B cell (primary cell): ENCODE measurements around the gene MRPL23. TPM values are rescaled to one million over a fixed set of nuclear protein-coding genes. Genes with fewer than 3 reads are reported as not detected.

Source experiments
- ATAC-seq: fragments of 200-7000 bp; cut with Tn5 transposase; one replicate; pipeline ENCODE4 v1.10.0; 2021; ENCODE audit warnings: low read depth, mild to moderate bottlenecking, moderate number of reproducible peaks, moderate library complexity
- CTCF ChIA-PET: fragments of 350-600 bp; sonication (Branson Sonifier 250); formaldehyde crosslinking; loops from one replicate; lab custom pipeline; 2021; ENCODE audit warnings: antibody characterized with exemption, inconsistent platforms; lab: Charles Lee
- POLR2A ChIA-PET: fragments of 350-600 bp; sonication (Branson Sonifier 250); formaldehyde crosslinking; loops from one replicate; lab custom pipeline; 2021; ENCODE audit warnings: antibody characterized with exemption; lab: Charles Lee
- DNase-seq: peaks from one replicate; pipeline ENCODE4 v3.0.0; 2013
- H2AFZ ChIP-seq: 2 replicates; pipeline ENCODE4 v1.6.1; 2012; ENCODE audit warnings: mild to moderate bottlenecking, low read depth, low read length; ENCODE audit not compliant: insufficient read depth, poor library complexity, severe bottlenecking
- H3K27ac ChIP-seq, 2 donors: 1 replicate in 1 of 2; 2 replicates in 1 of 2; pipeline ENCODE4 v1.5.1; 2012 to 2013; ENCODE audit warnings: low read length in 2 of 2, mild to moderate bottlenecking in 2 of 2, moderate library complexity in 1 of 2
- H3K27me3 ChIP-seq, 4 experiments: fragments of 200-600 bp in 1 of 4; sonication (generic) in 1 of 4; replicated peaks in 1 of 4; 1 replicate in 2 of 4; 2 replicates in 2 of 4; pipeline versions ENCODE4 v1.6.1 to v1.7.0; 2013 to 2016; ENCODE audit warnings: low read length in 3 of 4, mild to moderate bottlenecking in 2 of 4, mixed read lengths in 1 of 4, moderate library complexity in 1 of 4; ENCODE audit not compliant: insufficient read depth in 4 of 4, control insufficient read depth in 3 of 4; ENCODE audit errors: control extremely low read depth in 1 of 4
- H3K36me3 ChIP-seq, 2 experiments: replicated peaks in 1 of 2; 1 replicate in 1 of 2; 2 replicates in 1 of 2; pipeline versions ENCODE4 v1.6.1 to v1.7.1; 2013; ENCODE audit warnings: low read length in 1 of 2; ENCODE audit not compliant: insufficient read depth in 2 of 2, control insufficient read depth in 1 of 2; ENCODE audit errors: control extremely low read depth in 1 of 2, extremely low read depth in 1 of 2
- H3K4me1 ChIP-seq, 2 donors: fragments of 200-600 bp in 1 of 2; sonication (generic) in 1 of 2; 1 replicate in 1 of 2; 2 replicates in 1 of 2; pipeline versions ENCODE4 v1.5.1 to v1.6.1; 2013 to 2017; ENCODE audit warnings: low read length in 2 of 2; ENCODE audit not compliant: control insufficient read depth in 2 of 2, insufficient read depth in 2 of 2
- H3K4me2 ChIP-seq: replicated peaks from 2 replicates; pipeline ENCODE3; 2012; ENCODE audit warnings: mild to moderate bottlenecking, low read depth, low read length; ENCODE audit not compliant: poor library complexity, severe bottlenecking
- H3K4me3 ChIP-seq, 5 experiments: fragments of 200-600 bp in 1 of 5; sonication (generic) in 1 of 5; 1 replicate in 3 of 5; 2 replicates in 2 of 5; pipeline versions ENCODE4 v1.5.1 to v1.7.0; 2011 to 2016; ENCODE audit warnings: low read length in 4 of 5, mild to moderate bottlenecking in 4 of 5, low read depth in 2 of 5, control low read depth in 1 of 5, moderate library complexity in 1 of 5; ENCODE audit not compliant: insufficient read depth in 1 of 5; ENCODE audit errors: control extremely low read depth in 1 of 5, extremely low read depth in 1 of 5
- H3K79me2 ChIP-seq: fragments of 200-600 bp; sonication (generic); one replicate; pipeline ENCODE4 v1.6.0; 2016; ENCODE audit warnings: low read length; ENCODE audit not compliant: control insufficient read depth, insufficient read depth
- H3K9ac ChIP-seq: fragments of 200-600 bp; sonication (generic); 2 replicates; pipeline ENCODE4 v1.6.1; 2017; ENCODE audit warnings: mild to moderate bottlenecking, low read length, moderate library complexity
- H3K9me3 ChIP-seq, 3 donors: one replicate each; pipeline versions ENCODE4 v1.6.1 to v1.7.1; 2013; ENCODE audit warnings: low read length in 2 of 3; ENCODE audit not compliant: control insufficient read depth in 2 of 3, insufficient read depth in 1 of 3; ENCODE audit errors: control extremely low read depth in 1 of 3
- H4K20me1 ChIP-seq: 2 replicates; pipeline ENCODE4 v1.6.0; 2012; ENCODE audit warnings: mild to moderate bottlenecking, low read length; ENCODE audit not compliant: insufficient read depth, control insufficient read depth, poor library complexity, severe bottlenecking
- H3K27ac Mint-ChIP-seq: one replicate; pipeline ENCODE4 v1.8.0; 2021; ENCODE audit warnings: mixed read lengths
- H3K27me3 Mint-ChIP-seq: one replicate; pipeline ENCODE4 v1.8.0; 2021; ENCODE audit warnings: mixed read lengths
- H3K4me1 Mint-ChIP-seq: one replicate; pipeline ENCODE4 v1.8.0; 2021; ENCODE audit warnings: mixed read lengths
- H3K4me3 Mint-ChIP-seq: one replicate; pipeline ENCODE4 v1.8.0; 2021; ENCODE audit warnings: mixed read lengths
- H3K9me3 Mint-ChIP-seq: one replicate; pipeline ENCODE4 v1.8.0; 2022; ENCODE audit warnings: mixed read lengths; ENCODE audit not compliant: insufficient read depth
- EZH2 ChIP-seq: IDR thresholded peaks from 2 replicates; pipeline ENCODE4 v1.6.1; 2012; ENCODE audit warnings: borderline replicate concordance, low read depth, mild to moderate bottlenecking, moderate library complexity, low read length; ENCODE audit not compliant: insufficient read depth, poor library complexity, severe bottlenecking
- WGBS: methylation state at CpG from one replicate; pipeline ENCODE4 v1.1.5; 2013; ENCODE audit warnings: missing lambda C conversion rate; ENCODE audit not compliant: insufficient coverage; 5-methylcytosine and 5-hydroxymethylcytosine counted together
- intact Hi-C: fragments of 100-400 bp; cut with micrococcal nuclease; formaldehyde crosslinking; loops from one replicate; pipeline ENCODE4 v1.10.0; 2022
- polyA plus RNA-seq: library from polyadenylated mRNA; depleted of rRNA; stranded (reverse); fragments of >200 nt; gene quantifications from 2 replicates; pipeline ENCODE4 v1.2.3, GENCODE V29; 2012
- total RNA-seq, 2 donors: library from RNA; stranded (reverse); fragments of 120-200 nt in 1 of 2; gene quantifications; 1 replicate in 1 of 2; 2 replicates in 1 of 2; pipeline versions ENCODE4 v1.2.3 to v1.2.4, GENCODE V29; 2013 to 2022
- TF ChIP-seq, protein P1 (sequence below): fragments of 200-600 bp; IDR thresholded peaks from one replicate; pipeline ENCODE4 v1.8.0; 2022; ENCODE audit warnings: antibody characterized with exemption, mild to moderate bottlenecking

Gene MRPL23
- total and polyA plus RNA-seq, 2 donors (not counting 1 experiment from before 2014, with no cell fraction given): 47.8 to 63.2 TPM

DNA sequence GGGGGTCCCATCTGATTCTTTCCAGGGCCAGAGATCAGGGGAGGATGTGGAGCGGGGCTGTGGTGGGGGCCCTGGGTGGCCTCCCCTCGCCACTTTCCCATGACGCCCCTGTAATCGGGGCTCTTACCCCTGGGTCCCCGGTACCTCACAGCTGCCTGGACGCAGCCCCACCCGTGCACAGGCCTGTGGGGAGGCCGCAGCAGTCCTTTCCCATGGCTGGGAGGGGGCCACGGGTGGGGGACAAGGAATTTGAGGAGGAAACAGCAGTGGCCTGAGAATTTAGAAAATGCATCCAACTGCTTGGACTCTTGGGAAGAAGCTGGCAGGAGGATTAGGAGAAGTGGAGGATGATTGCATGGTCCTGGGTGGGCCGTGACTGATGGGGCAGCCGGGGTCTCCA lies 32.5 kb downstream of the MRPL23 start:
- no peaks in the 10 kb centered on the region for H4K20me1 ChIP-seq
- no peak overlapping the region for H3K4me2 ChIP-seq
- no peaks in the 10 kb centered on the region for H3K9me3 ChIP-seq
- intact Hi-C loops: no loop called here
- Mint-ChIP-seq H3K27ac (no peak overlapping the region), H3K27me3 (no peaks in the 10 kb centered on the region), H3K4me3 (no peak overlapping the region), H3K4me1 (no peaks in the 10 kb centered on the region), H3K9me3 (no peaks in the 10 kb centered on the region)
- H3K4me1 ChIP-seq: no peaks in the 10 kb centered on the region
- H2AFZ ChIP-seq: no peak overlapping the region
- no peak overlapping the region for H3K4me3 ChIP-seq
- TF ChIP-seq, protein P1, sequence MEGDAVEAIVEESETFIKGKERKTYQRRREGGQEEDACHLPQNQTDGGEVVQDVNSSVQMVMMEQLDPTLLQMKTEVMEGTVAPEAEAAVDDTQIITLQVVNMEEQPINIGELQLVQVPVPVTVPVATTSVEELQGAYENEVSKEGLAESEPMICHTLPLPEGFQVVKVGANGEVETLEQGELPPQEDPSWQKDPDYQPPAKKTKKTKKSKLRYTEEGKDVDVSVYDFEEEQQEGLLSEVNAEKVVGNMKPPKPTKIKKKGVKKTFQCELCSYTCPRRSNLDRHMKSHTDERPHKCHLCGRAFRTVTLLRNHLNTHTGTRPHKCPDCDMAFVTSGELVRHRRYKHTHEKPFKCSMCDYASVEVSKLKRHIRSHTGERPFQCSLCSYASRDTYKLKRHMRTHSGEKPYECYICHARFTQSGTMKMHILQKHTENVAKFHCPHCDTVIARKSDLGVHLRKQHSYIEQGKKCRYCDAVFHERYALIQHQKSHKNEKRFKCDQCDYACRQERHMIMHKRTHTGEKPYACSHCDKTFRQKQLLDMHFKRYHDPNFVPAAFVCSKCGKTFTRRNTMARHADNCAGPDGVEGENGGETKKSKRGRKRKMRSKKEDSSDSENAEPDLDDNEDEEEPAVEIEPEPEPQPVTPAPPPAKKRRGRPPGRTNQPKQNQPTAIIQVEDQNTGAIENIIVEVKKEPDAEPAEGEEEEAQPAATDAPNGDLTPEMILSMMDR: no peak
- ATAC-seq (no peak), DNase-seq (no peak)
- H3K27ac ChIP-seq: no peak overlapping the region
- no peaks in the 10 kb centered on the region for H3K79me2 ChIP-seq
- no peaks in the 10 kb centered on the region for H3K36me3 ChIP-seq
- no peak overlapping the region for H3K9ac ChIP-seq
- no peaks in the 10 kb centered on the region for H3K27me3 ChIP-seq
- ChIA-PET CTCF (no interaction called here), POLR2A (no interaction called here)
- no CpG with 5 or more reads among the region's 11 CpGs for WGBS

DNA sequence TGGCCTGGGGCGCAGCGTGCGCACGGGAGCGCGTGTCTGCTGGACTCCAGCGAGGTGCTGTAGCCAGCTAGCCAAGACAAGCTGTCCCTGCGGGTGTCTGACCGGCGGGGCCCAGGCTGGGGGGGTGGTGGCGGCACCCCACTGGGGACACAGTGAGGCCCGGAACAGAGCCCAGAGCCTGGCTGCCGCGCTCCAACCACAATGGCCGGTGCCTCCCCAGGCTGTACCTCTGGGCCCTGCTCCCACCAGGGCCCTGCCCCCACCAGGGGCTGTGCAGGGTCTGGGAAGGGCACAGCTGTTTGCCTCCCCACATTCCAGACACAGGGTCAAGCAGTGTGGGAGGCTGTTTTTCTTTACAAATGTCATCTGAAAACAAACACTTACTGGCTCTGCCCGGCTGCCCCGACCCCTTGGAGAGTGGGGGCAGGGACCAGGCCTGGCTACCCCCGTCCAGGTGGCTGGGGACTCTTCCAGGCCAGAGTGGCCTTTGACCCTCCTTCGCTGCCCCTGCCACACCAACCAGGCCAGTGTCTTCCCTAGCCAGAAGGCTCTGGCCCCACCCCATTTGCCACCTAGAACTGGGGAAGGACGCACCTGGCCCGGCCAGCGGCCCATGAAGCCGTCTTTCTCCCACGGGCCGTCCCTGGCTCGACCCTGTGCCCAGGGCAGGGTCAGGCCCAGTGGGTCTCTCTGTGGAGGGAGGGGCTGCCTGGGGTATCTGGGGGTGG lies 35.9 kb downstream of the MRPL23 start:
- intact Hi-C loops: no loop called here
- Mint-ChIP-seq H3K27me3 (no peaks in the 10 kb centered on the region), H3K27ac (no peak overlapping the region), H3K4me1 (no peaks in the 10 kb centered on the region), H3K4me3 (no peak overlapping the region), H3K9me3 (no peaks in the 10 kb centered on the region)
- CTCF ChIA-PET: no interaction called here
- Histone ChIP-seq H3K4me3 (no peak overlapping the region), H3K4me1 (no peaks in the 10 kb centered on the region), H3K27me3 (no peaks in the 10 kb centered on the region), H3K4me2 (no peak overlapping the region), H3K9me3 (no peaks in the 10 kb centered on the region), H3K36me3 (no peaks in the 10 kb centered on the region), H4K20me1 (no peaks in the 10 kb centered on the region), H3K9ac (no peak overlapping the region), H3K27ac (no peak overlapping the region), H3K79me2 (no peaks in the 10 kb centered on the region), H2AFZ (no peak overlapping the region)
- ATAC-seq (no peak), DNase-seq (no peak)
- TF ChIP-seq, protein P1: no peak
- TF ChIP-seq EZH2: no peak
- no CpG with 5 or more reads among the region's 26 CpGs for WGBS
- POLR2A ChIA-PET: no interaction called here
